ENCODE results near the gene DFFA. TPM values are rescaled to one million over a fixed set of nuclear protein-coding genes. Genes with fewer than 3 reads are reported as not detected.
A peak's percentile ranks its signal among the peaks of the same experiment; 100 is the strongest.

Gene DFFA
- total RNA-seq, 2 experiments from 2014 or later: 28.1 to 28.6 TPM

GRCh38 chr1:10495952-10496351 is 23.6 kb upstream of the DFFA start:
- CTCF ChIA-PET: interaction anchor here (0.8 to 8.4 kb wide), 5 partner anchors 11 to 371 kb away, joined by 3 to 61 read pairs (median 5); partner anchors contain the start of gene CENPS
- peaks cover 60% of the 10 kb centered on the region for H3K4me1 Mint-ChIP-seq
- peak; percentile 58 for DNase-seq

GRCh38 chr1:10495475-10495817 is 23.1 kb upstream of the DFFA start:
- Mint-ChIP-seq H3K4me1 (peaks cover 58% of the 10 kb centered on the region), H3K27ac (peak overlapping the region; percentile 97), H3K36me3 (ENCODE audit: low read depth) (peaks cover 15% of the 10 kb centered on the region), H3K9me3 (no peaks in the 10 kb centered on the region), H3K27me3 (no peaks in the 10 kb centered on the region), H3K4me3 (peak overlapping the region; percentile 79)
- POLR2A ChIA-PET: interaction anchor here (1.5 kb wide), 1 partner anchor 12 kb away, joined by 8 read pairs; no protein-coding TSS in a partner anchor
- no peak for DNase-seq
- CTCF ChIA-PET: interaction anchor here (0.7 to 8.4 kb wide), 17 partner anchors 10 to 1241 kb away, joined by 3 to 63 read pairs (median 5); partner anchors contain the start of gene CENPS

More at GRCh38 chr1:10495952-10496351, 23.6 kb upstream of the DFFA start:
- Mint-ChIP-seq H3K27me3 (no peaks in the 10 kb centered on the region), H3K27ac (peak overlapping the region; percentile 97), H3K36me3 (ENCODE audit: low read depth) (peaks cover 15% of the 10 kb centered on the region), H3K9me3 (no peaks in the 10 kb centered on the region), H3K4me3 (peak overlapping the region; percentile 79)
- POLR2A ChIA-PET: no interaction called here

GRCh38 chr1:10494754-10495474 is 22.6 kb upstream of the DFFA start:
- Mint-ChIP-seq H3K4me3 (peak overlapping the region; percentile 79), H3K4me1 (peaks cover 56% of the 10 kb centered on the region), H3K9me3 (no peaks in the 10 kb centered on the region), H3K36me3 (ENCODE audit: low read depth) (peaks cover 15% of the 10 kb centered on the region), H3K27me3 (no peaks in the 10 kb centered on the region), H3K27ac (peak overlapping the region; percentile 97)
- CTCF ChIA-PET: interaction anchor here (0.6 to 8.4 kb wide), 31 partner anchors 10 to 1242 kb away, joined by 3 to 63 read pairs (median 4); partner anchors contain the start of gene CENPS
- DNase-seq: peak; percentile 84
- POLR2A ChIA-PET: interaction anchor here (0.6 to 1.5 kb wide), 2 partner anchors 12 to 414 kb away, joined by 4 to 8 read pairs; no protein-coding TSS in a partner anchor

- Mint-ChIP-seq H3K9me3 (no peaks in the 10 kb centered on the region), H3K36me3 (ENCODE audit: low read depth) (peaks cover 13% of the 10 kb centered on the region), H3K4me3 (peak overlapping the region; percentile 79), H3K4me1 (peaks cover 56% of the 10 kb centered on the region), H3K27ac (peak overlapping the region; percentile 97), H3K27me3 (no peaks in the 10 kb centered on the region)
- ChIA-PET CTCF (interaction anchor here (0.6 to 8.4 kb wide), 24 partner anchors 9 to 867 kb away, joined by 3 to 63 read pairs (median 4); partner anchors contain the start of gene CENPS), POLR2A (interaction anchor here (1.5 kb wide), 1 partner anchor 13 kb away, joined by 8 read pairs; no protein-coding TSS in a partner anchor)
- DNase-seq: no peak
These were observed 22.1 kb upstream of the DFFA start for GRCh38 chr1:10494418-10494753.

GRCh38 chr1:10490286-10490970 is 18.1 kb upstream of the DFFA start:
- Mint-ChIP-seq H3K9me3 (no peaks in the 10 kb centered on the region), H3K27ac (no peak overlapping the region), H3K36me3 (ENCODE audit: low read depth) (peaks cover 7% of the 10 kb centered on the region), H3K4me3 (no peak overlapping the region), H3K4me1 (peaks cover 21% of the 10 kb centered on the region), H3K27me3 (no peaks in the 10 kb centered on the region)
- ChIA-PET CTCF (interaction anchor here (0.5 to 8.4 kb wide), 3 partner anchors 10 to 60 kb away, joined by 3 to 61 read pairs (median 3); partner anchors contain the start of gene CENPS), POLR2A (no interaction called here)
- no peak for DNase-seq

GRCh38 chr1:10489291-10490055 is 17.1 kb upstream of the DFFA start:
- H3K4me3 Mint-ChIP-seq: no peak overlapping the region
- H3K4me1 Mint-ChIP-seq: peaks cover 14% of the 10 kb centered on the region
- no peaks in the 10 kb centered on the region for H3K9me3 Mint-ChIP-seq
- DNase-seq: no peak
- H3K36me3 Mint-ChIP-seq (ENCODE audit: low read depth): peaks cover 7% of the 10 kb centered on the region
- H3K27ac Mint-ChIP-seq: no peak overlapping the region
- ChIA-PET POLR2A (no interaction called here), CTCF (interaction anchor here (0.5 to 1.8 kb wide), 4 partner anchors 9 to 59 kb away, joined by 3 to 4 read pairs (median 3); partner anchors contain the start of gene CENPS)
- no peaks in the 10 kb centered on the region for H3K27me3 Mint-ChIP-seq

- no peak overlapping the region for H3K4me3 Mint-ChIP-seq
- no peaks in the 10 kb centered on the region for H3K27me3 Mint-ChIP-seq
- no peaks in the 10 kb centered on the region for H3K9me3 Mint-ChIP-seq
- CTCF ChIA-PET: interaction anchor here (3.0 kb wide), 1 partner anchor 10 kb away, joined by 25 read pairs; no protein-coding TSS in a partner anchor
- peaks cover 5% of the 10 kb centered on the region for H3K4me1 Mint-ChIP-seq
- peaks cover 7% of the 10 kb centered on the region for H3K36me3 Mint-ChIP-seq (ENCODE audit: low read depth)
- no peak overlapping the region for H3K27ac Mint-ChIP-seq
- POLR2A ChIA-PET: no interaction called here
- no peak for DNase-seq
These were observed 12.2 kb upstream of the DFFA start for GRCh38 chr1:10484521-10484920.

GRCh38 chr1:10480614-10481013 is 8.3 kb upstream of the DFFA start:
- H3K9me3 Mint-ChIP-seq: no peaks in the 10 kb centered on the region
- POLR2A ChIA-PET: no interaction called here
- H3K4me3 Mint-ChIP-seq: no peak overlapping the region
- peaks cover 23% of the 10 kb centered on the region for H3K4me1 Mint-ChIP-seq
- peaks cover 3% of the 10 kb centered on the region for H3K36me3 Mint-ChIP-seq (ENCODE audit: low read depth)
- CTCF ChIA-PET: interaction anchor here (0.6 to 1.6 kb wide), 3 partner anchors 9 to 33 kb away, joined by 3 to 9 read pairs (median 4); no protein-coding TSS in a partner anchor
- DNase-seq: no peak
- H3K27ac Mint-ChIP-seq: no peak overlapping the region
- no peaks in the 10 kb centered on the region for H3K27me3 Mint-ChIP-seq

- peaks cover 24% of the 10 kb centered on the region for H3K4me1 Mint-ChIP-seq
- CTCF ChIA-PET: interaction anchor here (1.7 kb wide), 1 partner anchor 9 kb away, joined by 4 read pairs; no protein-coding TSS in a partner anchor
- POLR2A ChIA-PET: no interaction called here
- H3K27me3 Mint-ChIP-seq: no peaks in the 10 kb centered on the region
- H3K4me3 Mint-ChIP-seq: no peak overlapping the region
- DNase-seq: no peak
- no peaks in the 10 kb centered on the region for H3K9me3 Mint-ChIP-seq
- H3K36me3 Mint-ChIP-seq (ENCODE audit: low read depth): peaks cover 1% of the 10 kb centered on the region
- no peak overlapping the region for H3K27ac Mint-ChIP-seq
These were observed 7.0 kb upstream of the DFFA start for GRCh38 chr1:10479296-10479695.

GRCh38 chr1:10475510-10475909 is 3.2 kb upstream of the DFFA start:
- Mint-ChIP-seq H3K4me1 (peaks cover 51% of the 10 kb centered on the region), H3K9me3 (no peaks in the 10 kb centered on the region), H3K4me3 (peak overlapping the region; percentile 85), H3K27ac (peak overlapping the region; percentile 89), H3K36me3 (ENCODE audit: low read depth) (peaks cover 5% of the 10 kb centered on the region), H3K27me3 (no peaks in the 10 kb centered on the region)
- POLR2A ChIA-PET: interaction anchor here (0.6 kb wide), 1 partner anchor 15 kb away, joined by 3 read pairs; no protein-coding TSS in a partner anchor
- DNase-seq: no peak
- CTCF ChIA-PET: interaction anchor here (0.7 kb wide), 1 partner anchor 442 kb away, joined by 3 read pairs; no protein-coding TSS in a partner anchor

GRCh38 chr1:10474613-10475507 is 2.5 kb upstream of the DFFA start, which contains the start of gene PEX14:
PEX14 (plus strand) TSS chr1:10474950; CDS start chr1:10474967, 17 bp downstream.
- POLR2A ChIA-PET: interaction anchor here (0.6 kb wide), 1 partner anchor 14 kb away, joined by 3 read pairs; no protein-coding TSS in a partner anchor
- CTCF ChIA-PET: interaction anchor here (0.7 kb wide), 1 partner anchor 442 kb away, joined by 3 read pairs; no protein-coding TSS in a partner anchor
- H3K9me3 Mint-ChIP-seq: no peaks in the 10 kb centered on the region
- peak within 1 kb of the TSS; percentile 89 for H3K27ac Mint-ChIP-seq
- H3K4me1 Mint-ChIP-seq: peaks cover 51% of the 10 kb centered on the region
- H3K27me3 Mint-ChIP-seq: no peaks in the 10 kb centered on the region
- peak within 1 kb of the TSS; percentile 85 for H3K4me3 Mint-ChIP-seq
- peaks cover 5% of the 10 kb centered on the region for H3K36me3 Mint-ChIP-seq (ENCODE audit: low read depth)
- peak; percentile 92 for DNase-seq

Measured in activated CD4-positive, alpha-beta T cell treated with anti-CD3 and anti-CD28 coated beads, Interleukin-2, amount 10 ng/mL, durations not matched to agents 7 days and 5 days (primary cell).